HepG2 (cell line): Measurements from ENCODE around the gene LHPP. TPM values are rescaled to one million over a fixed set of nuclear protein-coding genes. Genes with fewer than 3 reads are reported as not detected.
A peak's percentile ranks its signal among the peaks of the same experiment; 100 is the strongest.

Experiments used
- AGO1 ChIP-seq: fragments of 200-400 bp; formaldehyde crosslinking; IDR thresholded peaks from 2 replicates; pipeline ENCODE4 v1.6.1; 2017; ENCODE audit warnings: mild to moderate bottlenecking, low read depth, low read length, moderate library complexity; ENCODE audit not compliant: poor library complexity, severe bottlenecking
- HIVEP1 ChIP-seq: sonication (generic); formaldehyde crosslinking; IDR thresholded peaks from 2 replicates; pipeline ENCODE4 v1.4.0; 2020; ENCODE audit warnings: mild to moderate bottlenecking, missing genetic modification reagents
- POLR2AphosphoS2 ChIP-seq: IDR thresholded peaks from 2 replicates; pipeline ENCODE4 v1.6.1; 2011; ENCODE audit warnings: low read depth, low read length, improper control_type of control experiment
- RBM22 ChIP-seq: fragments of 200-400 bp; formaldehyde crosslinking; optimal IDR thresholded peaks from 2 replicates; pipeline ENCODE3; 2017; ENCODE audit warnings: mild to moderate bottlenecking, low read length, moderate library complexity
- SMAD1 ChIP-seq: sonication (generic); formaldehyde crosslinking; IDR thresholded peaks from 2 replicates; pipeline ENCODE4 v1.4.0; 2020; ENCODE audit warnings: missing genetic modification reagents, low read depth, mild to moderate bottlenecking, borderline replicate concordance
- SRF ChIP-seq: IDR thresholded peaks from 2 replicates; pipeline ENCODE4 v1.6.1; 2011; ENCODE audit warnings: mild to moderate bottlenecking, low read depth, low read length, moderate library complexity
- WIZ ChIP-seq: sonication (generic); formaldehyde crosslinking; IDR thresholded peaks from 2 replicates; pipeline ENCODE4 v1.5.1; 2020; ENCODE audit warnings: mild to moderate bottlenecking, missing genetic modification reagents
- ZNF44 ChIP-seq: sonication (generic); formaldehyde crosslinking; IDR thresholded peaks from 2 replicates; pipeline ENCODE4 v1.5.1; 2020; ENCODE audit warnings: mild to moderate bottlenecking, missing genetic modification reagents
- ZNF720 ChIP-seq: sonication (generic); formaldehyde crosslinking; IDR thresholded peaks from 2 replicates; pipeline ENCODE4 v1.4.0; 2020; ENCODE audit warnings: missing genetic modification reagents
- polyA plus RNA-seq, 8 experiments: library from polyadenylated mRNA; depleted of rRNA in 3 of 8; stranded (reverse) in 7 of 8; unstranded in 1 of 8; fragments of >200 nt; fragmentation: Illumina TruSeq in 4 of 8; extraction: Trizol in 4 of 8; gene quantifications; 2 replicates each; pipeline versions ENCODE4 v1.2.1 to v1.2.3, GENCODE V29; 2011 to 2016; ENCODE audit warnings: low read depth in 4 of 8, missing spikeins in 1 of 8, mixed read lengths in 1 of 8; ENCODE audit not compliant: insufficient read depth in 1 of 8
- total RNA-seq, 5 experiments: library from RNA; depleted of rRNA; stranded (reverse); fragments of >200 nt; fragmentation: Illumina TruSeq; extraction: Trizol; gene quantifications; 2 replicates each; pipeline ENCODE4 v1.2.3, GENCODE V29; 2016; ENCODE audit warnings: low read depth in 1 of 5
- TF ChIP-seq, protein P1 (sequence below): IDR thresholded peaks from 2 replicates; pipeline ENCODE4 v1.6.1; 2012; ENCODE audit warnings: low read length, improper control_type of control experiment
- TF ChIP-seq, protein P2 (sequence below), 2 experiments: fragments of 450-650 bp in 1 of 2; sonication (generic) in 1 of 2; formaldehyde crosslinking; IDR thresholded peaks; 2 replicates each; pipeline versions ENCODE4 v1.5.0 to v1.8.0; 2020 to 2022; ENCODE audit warnings: mild to moderate bottlenecking in 1 of 2, missing genetic modification reagents in 1 of 2
- TF ChIP-seq, protein P3 (sequence below): IDR thresholded peaks from 2 replicates; pipeline ENCODE4 v1.6.1; 2018; ENCODE audit warnings: missing genetic modification reagents, mild to moderate bottlenecking, missing compliant biosample characterization
- TF ChIP-seq, protein P4 (sequence below): sonication (generic); formaldehyde crosslinking; IDR thresholded peaks from 2 replicates; pipeline ENCODE4 v1.9.0; 2021; ENCODE audit warnings: mild to moderate bottlenecking, missing genetic modification reagents
- TF ChIP-seq, protein P5 (sequence below): sonication (generic); formaldehyde crosslinking; IDR thresholded peaks from 2 replicates; pipeline ENCODE4 v1.4.0; 2020; ENCODE audit warnings: low read depth, mild to moderate bottlenecking, missing genetic modification reagents

LHPP gene
- total and polyA plus RNA-seq, 2 of the 13 experiments (the other 11 are each of a cell fraction or from before 2014, with no cell fraction given), result 5.2 to 13.1 TPM

DNA sequence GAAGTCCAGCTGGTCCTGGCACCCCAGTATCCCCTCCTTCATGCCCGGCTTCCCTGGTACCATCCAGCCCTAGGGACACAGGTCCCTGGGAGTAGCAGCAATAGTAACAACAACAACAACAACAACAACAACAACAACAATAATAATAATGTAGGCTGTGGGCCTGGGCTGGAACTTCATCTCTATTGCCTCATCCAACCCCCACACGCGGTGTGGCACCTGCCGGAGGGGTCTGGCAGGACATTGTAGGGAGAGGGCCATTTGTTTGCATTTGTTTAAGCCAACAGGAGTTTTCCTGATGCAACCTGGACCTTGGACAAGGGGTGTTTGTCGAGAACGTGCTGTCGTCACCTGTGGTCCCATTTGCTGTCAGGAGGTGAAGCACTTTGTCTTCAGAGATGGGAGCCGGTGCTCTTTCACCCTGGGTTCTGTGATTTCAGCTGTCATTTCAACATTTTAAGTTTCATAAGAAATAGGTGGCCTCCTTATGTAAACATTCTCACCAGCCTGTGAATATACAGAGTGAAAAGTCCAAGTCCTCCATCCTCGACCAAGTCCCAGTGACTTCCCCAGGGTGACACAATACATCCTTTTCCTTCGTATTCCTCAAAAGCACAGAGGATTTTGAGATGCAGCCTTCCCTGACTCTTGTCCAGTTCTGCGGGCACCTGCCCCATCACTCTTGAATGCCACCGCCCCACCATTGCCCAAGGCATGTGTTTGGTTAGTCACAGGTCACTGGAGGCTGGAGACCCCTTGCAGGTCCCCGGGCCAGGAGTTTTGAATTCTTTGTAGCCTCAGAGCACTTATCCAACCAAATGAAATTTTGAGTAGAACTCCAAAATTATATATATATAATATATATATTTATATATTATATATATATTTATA, 9.2 kb downstream of the LHPP start (continued):
- TF ChIP-seq, protein P1, sequence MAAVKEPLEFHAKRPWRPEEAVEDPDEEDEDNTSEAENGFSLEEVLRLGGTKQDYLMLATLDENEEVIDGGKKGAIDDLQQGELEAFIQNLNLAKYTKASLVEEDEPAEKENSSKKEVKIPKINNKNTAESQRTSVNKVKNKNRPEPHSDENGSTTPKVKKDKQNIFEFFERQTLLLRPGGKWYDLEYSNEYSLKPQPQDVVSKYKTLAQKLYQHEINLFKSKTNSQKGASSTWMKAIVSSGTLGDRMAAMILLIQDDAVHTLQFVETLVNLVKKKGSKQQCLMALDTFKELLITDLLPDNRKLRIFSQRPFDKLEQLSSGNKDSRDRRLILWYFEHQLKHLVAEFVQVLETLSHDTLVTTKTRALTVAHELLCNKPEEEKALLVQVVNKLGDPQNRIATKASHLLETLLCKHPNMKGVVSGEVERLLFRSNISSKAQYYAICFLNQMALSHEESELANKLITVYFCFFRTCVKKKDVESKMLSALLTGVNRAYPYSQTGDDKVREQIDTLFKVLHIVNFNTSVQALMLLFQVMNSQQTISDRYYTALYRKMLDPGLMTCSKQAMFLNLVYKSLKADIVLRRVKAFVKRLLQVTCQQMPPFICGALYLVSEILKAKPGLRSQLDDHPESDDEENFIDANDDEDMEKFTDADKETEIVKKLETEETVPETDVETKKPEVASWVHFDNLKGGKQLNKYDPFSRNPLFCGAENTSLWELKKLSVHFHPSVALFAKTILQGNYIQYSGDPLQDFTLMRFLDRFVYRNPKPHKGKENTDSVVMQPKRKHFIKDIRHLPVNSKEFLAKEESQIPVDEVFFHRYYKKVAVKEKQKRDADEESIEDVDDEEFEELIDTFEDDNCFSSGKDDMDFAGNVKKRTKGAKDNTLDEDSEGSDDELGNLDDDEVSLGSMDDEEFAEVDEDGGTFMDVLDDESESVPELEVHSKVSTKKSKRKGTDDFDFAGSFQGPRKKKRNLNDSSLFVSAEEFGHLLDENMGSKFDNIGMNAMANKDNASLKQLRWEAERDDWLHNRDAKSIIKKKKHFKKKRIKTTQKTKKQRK, result no peak
- no peak for TF ChIP-seq AGO1
- peak; percentile 97 for TF ChIP-seq HIVEP1 (CRISPR knock-in tag)
- TF ChIP-seq WIZ (CRISPR knock-in tag), result no peak
- TF ChIP-seq, protein P2, sequence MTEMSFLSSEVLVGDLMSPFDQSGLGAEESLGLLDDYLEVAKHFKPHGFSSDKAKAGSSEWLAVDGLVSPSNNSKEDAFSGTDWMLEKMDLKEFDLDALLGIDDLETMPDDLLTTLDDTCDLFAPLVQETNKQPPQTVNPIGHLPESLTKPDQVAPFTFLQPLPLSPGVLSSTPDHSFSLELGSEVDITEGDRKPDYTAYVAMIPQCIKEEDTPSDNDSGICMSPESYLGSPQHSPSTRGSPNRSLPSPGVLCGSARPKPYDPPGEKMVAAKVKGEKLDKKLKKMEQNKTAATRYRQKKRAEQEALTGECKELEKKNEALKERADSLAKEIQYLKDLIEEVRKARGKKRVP (CRISPR knock-in tag; IDR thresholded peaks at IDR 0.05), result peak in 1 of 2 experiments; percentile 99; a peak in 2 of 4 replicates
- TF ChIP-seq, protein P3, sequence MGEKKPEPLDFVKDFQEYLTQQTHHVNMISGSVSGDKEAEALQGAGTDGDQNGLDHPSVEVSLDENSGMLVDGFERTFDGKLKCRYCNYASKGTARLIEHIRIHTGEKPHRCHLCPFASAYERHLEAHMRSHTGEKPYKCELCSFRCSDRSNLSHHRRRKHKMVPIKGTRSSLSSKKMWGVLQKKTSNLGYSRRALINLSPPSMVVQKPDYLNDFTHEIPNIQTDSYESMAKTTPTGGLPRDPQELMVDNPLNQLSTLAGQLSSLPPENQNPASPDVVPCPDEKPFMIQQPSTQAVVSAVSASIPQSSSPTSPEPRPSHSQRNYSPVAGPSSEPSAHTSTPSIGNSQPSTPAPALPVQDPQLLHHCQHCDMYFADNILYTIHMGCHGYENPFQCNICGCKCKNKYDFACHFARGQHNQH, result peak; percentile 90; the same call in 1 of the 2 replicates
- TF ChIP-seq RBM22, result no peak
- TF ChIP-seq, protein P4, sequence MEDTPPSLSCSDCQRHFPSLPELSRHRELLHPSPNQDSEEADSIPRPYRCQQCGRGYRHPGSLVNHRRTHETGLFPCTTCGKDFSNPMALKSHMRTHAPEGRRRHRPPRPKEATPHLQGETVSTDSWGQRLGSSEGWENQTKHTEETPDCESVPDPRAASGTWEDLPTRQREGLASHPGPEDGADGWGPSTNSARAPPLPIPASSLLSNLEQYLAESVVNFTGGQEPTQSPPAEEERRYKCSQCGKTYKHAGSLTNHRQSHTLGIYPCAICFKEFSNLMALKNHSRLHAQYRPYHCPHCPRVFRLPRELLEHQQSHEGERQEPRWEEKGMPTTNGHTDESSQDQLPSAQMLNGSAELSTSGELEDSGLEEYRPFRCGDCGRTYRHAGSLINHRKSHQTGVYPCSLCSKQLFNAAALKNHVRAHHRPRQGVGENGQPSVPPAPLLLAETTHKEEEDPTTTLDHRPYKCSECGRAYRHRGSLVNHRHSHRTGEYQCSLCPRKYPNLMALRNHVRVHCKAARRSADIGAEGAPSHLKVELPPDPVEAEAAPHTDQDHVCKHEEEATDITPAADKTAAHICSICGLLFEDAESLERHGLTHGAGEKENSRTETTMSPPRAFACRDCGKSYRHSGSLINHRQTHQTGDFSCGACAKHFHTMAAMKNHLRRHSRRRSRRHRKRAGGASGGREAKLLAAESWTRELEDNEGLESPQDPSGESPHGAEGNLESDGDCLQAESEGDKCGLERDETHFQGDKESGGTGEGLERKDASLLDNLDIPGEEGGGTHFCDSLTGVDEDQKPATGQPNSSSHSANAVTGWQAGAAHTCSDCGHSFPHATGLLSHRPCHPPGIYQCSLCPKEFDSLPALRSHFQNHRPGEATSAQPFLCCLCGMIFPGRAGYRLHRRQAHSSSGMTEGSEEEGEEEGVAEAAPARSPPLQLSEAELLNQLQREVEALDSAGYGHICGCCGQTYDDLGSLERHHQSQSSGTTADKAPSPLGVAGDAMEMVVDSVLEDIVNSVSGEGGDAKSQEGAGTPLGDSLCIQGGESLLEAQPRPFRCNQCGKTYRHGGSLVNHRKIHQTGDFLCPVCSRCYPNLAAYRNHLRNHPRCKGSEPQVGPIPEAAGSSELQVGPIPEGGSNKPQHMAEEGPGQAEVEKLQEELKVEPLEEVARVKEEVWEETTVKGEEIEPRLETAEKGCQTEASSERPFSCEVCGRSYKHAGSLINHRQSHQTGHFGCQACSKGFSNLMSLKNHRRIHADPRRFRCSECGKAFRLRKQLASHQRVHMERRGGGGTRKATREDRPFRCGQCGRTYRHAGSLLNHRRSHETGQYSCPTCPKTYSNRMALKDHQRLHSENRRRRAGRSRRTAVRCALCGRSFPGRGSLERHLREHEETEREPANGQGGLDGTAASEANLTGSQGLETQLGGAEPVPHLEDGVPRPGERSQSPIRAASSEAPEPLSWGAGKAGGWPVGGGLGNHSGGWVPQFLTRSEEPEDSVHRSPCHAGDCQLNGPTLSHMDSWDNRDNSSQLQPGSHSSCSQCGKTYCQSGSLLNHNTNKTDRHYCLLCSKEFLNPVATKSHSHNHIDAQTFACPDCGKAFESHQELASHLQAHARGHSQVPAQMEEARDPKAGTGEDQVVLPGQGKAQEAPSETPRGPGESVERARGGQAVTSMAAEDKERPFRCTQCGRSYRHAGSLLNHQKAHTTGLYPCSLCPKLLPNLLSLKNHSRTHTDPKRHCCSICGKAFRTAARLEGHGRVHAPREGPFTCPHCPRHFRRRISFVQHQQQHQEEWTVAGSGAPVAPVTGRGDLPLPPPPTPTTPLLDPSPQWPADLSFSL (CRISPR knock-in tag), result no peak
- TF ChIP-seq SMAD1, result no peak
- no peak for TF ChIP-seq ZNF44
- TF ChIP-seq ZNF720 (CRISPR knock-in tag), result no peak
- TF ChIP-seq POLR2AphosphoS2, result no peak
- TF ChIP-seq, protein P5, sequence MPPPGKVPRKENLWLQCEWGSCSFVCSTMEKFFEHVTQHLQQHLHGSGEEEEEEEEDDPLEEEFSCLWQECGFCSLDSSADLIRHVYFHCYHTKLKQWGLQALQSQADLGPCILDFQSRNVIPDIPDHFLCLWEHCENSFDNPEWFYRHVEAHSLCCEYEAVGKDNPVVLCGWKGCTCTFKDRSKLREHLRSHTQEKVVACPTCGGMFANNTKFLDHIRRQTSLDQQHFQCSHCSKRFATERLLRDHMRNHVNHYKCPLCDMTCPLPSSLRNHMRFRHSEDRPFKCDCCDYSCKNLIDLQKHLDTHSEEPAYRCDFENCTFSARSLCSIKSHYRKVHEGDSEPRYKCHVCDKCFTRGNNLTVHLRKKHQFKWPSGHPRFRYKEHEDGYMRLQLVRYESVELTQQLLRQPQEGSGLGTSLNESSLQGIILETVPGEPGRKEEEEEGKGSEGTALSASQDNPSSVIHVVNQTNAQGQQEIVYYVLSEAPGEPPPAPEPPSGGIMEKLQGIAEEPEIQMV, result no peak
- TF ChIP-seq SRF, result no peak
